Kidney capillary endothelial cell (primary cell): Measurements from ENCODE around the gene DNAH17.

Experiments used
- DNase-seq: peaks from one replicate; pipeline ENCODE4 v3.0.0-alpha.2; 2018; ENCODE audit warnings: low spot score

Gene DNAH17

DNA sequence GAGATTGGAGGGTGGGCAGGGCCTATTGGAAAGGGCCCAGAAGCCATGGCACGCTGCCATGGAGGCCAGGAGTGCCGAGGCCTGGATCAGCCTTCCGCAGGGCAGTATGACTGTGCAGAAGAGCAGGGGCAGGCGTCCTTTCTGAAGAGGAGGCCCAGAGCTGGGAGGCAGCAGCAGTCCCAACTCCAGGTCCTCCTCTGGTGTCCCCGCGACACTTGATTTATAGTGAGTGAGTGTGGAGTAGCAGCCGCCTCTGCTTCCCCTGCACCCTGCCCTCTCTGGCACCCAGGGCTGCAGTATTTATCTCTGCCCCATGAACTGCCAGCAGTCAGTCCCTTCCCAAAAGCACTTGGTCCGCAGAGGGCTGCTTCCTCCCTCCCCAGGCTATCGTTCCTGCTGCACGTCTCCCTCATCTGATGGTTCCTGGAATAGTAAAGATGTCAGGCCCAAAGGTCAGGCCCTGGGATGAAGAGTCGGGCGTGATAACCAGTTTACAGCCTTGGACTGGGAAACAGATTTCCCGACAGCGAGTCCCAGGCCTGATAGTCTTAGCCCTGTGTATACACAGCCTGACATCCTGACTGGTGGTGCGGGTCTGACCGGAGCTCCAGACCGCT is 165.8 kb downstream of the DNAH17 start:
- no peak for DNase-seq

DNA sequence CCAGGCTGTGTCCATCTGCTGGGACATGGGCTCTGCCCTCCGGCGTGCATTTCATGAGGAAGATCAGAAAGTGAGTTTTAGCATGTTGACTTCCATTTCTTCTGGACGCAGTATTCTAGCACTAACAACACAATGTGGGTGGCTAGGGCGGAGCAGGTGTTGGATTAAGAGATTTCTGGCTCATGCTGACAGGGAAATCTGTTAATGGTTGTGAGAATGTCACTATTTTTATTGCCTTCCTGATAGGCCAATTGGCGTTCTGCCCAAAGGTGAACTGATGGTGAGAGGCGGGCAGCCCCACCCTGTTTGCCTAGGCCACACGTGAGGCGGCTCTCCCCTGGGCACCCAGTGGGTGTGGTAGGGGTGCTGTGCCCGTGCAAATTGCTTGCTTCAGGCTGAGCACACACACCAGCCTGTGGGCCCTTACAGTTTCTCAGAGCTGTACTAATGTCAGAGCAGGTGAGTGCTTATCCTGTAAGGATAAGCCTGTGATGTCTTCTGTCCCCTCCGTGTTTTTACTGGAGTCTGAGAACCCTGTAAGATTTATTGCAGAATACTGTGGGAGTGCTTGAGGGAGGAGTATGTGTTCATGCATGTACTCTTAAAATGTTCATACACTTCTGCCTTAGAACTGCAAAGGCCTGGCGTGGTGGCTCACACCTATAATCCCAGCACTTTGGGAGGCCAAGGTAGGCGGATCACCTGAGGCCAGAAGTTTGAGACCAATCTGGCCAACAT is 167.8 kb downstream of the DNAH17 start:
- no peak for DNase-seq

GRCh38 chr17:78408476-78409050 is 168.6 kb downstream of the DNAH17 start:
- DNase-seq: no peak

DNA sequence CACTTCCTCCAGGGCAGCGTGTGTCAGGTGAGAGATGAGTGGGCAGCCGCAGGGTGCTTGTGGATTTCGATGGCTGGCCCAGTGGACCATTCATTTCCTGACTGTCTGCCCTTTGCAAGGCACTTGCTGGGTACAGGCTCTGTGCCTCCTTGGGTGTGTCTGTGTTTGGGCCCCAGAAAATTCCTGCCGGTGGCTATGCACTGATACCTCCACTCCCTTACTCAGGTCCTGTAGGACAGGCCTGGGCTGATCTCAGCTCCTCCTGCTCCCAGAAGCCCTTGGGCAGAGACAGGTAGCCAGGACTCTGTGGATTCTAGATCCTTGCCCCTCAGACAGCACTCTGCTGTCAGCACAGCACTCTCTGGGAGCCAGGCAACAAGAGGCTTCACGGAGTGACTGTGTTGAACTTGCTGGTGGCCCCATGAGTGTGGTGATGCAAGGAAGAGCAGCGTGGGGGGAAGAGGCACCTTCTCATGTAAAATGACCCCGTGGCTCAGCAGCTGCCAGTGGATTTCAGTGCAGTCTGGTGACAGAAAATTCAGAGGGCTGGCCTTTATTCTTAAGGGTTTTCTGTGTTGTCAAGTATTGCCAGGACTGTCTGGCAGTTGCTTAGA is 169.7 kb downstream of the DNAH17 start:
- DNase-seq: no peak

DNA sequence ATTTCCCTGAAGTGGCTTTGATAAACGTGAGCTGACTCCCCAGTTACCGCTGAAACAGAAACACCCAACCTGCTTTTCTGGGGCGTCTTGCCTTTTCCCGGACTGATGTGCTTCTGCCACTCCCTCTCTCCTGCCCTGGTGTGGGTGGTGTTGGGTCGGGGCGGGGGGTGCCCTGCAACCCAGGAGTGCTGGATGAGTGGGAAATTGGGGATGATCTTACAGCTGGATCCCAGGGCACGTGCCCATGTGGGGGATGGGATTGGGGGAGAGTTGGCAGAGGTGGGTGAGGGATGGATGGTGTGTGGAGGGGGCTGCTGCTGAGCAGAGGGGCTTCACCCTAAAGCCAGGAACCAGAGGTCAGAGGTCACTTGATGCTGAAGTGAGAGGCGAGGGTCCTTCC is 170.3 kb downstream of the DNAH17 start:
- no peak for DNase-seq

GRCh38 chr17:78406396-78406795 is 170.8 kb downstream of the DNAH17 start:
- DNase-seq: no peak

DNA sequence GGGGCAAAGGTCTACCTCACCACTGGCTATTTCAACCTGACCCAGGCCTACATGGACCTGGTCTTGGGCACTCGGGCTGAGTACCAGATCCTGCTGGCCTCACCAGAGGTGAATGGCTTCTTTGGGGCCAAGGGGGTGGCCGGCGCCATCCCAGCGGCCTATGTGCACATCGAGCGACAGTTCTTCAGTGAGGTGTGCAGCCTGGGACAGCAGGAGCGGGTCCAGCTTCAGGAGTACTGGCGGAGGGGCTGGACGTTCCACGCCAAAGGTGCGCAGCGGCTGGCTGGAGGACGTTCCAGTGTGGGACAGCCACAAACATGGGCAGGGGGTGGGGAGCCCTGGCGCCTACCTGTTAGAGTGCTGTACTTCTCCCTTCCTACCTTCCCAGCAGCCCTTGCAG is 173.4 kb downstream of the DNAH17 start:
- DNase-seq: no peak

DNA sequence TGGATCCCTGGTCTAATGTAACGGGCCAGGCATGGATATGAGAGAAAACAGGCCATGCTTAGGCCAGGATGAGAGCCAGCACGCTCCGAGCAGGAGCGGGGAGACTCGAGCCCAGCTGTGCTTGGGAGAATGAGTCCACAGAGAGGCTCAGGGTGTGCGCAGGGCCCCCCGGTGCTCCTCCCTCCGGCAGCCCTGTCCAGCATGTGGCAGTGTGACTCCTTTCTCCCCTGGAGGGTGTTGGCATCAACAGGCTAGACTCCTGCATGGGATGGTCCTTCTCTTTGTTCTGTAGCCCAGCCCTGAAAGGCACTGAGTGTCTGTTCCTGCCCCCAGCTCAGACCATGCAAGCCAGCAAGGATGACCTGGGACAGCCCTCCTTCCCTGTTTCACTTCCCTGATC is 175.3 kb downstream of the DNAH17 start:
- no peak for DNase-seq

GRCh38 chr17:78401246-78401645 is 175.9 kb downstream of the DNAH17 start:
- no peak for DNase-seq

DNA sequence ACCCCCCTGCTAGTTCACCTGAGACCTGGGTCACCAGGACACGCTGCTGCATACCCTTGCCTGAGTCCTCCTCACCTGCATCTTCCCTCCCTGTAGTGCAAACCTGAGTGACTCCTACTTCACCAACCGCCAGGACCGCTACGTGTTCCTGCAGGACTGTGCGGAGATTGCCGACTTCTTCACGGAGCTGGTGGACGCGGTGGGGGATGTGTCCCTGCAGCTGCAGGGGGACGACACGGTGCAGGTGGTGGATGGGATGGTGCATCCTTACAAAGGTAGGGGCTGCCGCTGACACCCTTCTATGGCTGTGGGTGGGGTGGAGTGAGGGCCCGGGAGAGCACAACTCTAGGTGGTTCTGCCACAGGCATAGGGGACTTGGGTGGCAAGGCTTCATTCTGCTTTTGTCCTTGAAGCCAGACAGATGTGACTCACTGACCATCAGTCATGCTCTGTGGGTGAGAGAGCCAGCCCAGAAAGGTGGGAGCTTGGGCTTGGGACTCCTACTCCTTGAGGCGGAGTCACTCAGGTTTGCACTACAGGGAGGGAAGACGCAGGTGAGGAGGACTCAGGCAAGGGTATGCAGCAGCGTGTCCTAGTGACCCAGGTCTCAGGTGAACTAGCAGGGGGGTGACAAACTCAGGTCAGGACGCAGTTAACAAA is 176.5 kb downstream of the DNAH17 start:
- no peak for DNase-seq

DNA sequence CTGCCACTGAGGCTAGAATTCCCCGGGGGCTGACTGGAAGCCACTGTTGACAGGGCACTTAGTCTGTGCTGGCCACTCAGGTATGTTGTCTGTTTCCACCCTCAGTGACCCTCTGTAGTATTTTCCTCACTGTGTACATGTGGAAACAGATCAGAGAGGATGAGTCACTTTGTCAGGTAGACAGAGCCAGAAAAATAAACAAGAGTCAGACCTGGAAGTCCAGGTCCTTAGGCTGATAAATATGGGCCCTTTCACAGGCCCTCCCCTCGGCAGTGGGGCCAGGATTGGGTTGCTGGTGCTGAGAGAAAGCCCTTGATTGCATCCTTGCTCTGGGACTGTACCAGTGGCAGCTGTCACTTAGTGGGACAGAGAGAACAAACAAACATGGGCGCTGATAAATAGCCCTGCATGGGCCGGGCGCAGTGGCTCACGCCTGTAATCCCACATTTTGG is 177.5 kb downstream of the DNAH17 start:
- no peak for DNase-seq

GRCh38 chr17:78399028-78399692 is 178.0 kb downstream of the DNAH17 start:
- DNase-seq: no peak

DNA sequence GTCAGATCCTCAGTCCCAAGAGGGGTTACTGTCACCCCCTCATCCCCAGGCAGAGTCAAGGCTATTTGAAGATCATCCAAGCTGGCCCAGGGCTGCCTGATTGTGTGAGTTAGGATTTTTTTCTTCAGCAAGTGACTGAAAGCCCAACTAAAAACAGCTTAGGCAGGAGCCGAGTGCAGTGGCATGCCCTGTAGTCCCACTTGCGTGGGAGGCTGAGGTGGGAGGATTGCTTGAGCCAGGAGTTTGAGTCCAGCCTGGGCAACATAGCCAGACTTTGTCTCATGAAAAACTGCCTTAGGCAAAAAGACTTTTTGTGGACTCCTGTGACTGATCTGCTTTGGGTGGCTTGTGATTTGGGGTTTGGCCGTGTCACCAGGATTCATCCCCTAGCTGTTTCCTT is 178.8 kb downstream of the DNAH17 start:
- DNase-seq: no peak

GRCh38 chr17:78397681-78398101 is 179.5 kb downstream of the DNAH17 start:
- DNase-seq: no peak

DNA sequence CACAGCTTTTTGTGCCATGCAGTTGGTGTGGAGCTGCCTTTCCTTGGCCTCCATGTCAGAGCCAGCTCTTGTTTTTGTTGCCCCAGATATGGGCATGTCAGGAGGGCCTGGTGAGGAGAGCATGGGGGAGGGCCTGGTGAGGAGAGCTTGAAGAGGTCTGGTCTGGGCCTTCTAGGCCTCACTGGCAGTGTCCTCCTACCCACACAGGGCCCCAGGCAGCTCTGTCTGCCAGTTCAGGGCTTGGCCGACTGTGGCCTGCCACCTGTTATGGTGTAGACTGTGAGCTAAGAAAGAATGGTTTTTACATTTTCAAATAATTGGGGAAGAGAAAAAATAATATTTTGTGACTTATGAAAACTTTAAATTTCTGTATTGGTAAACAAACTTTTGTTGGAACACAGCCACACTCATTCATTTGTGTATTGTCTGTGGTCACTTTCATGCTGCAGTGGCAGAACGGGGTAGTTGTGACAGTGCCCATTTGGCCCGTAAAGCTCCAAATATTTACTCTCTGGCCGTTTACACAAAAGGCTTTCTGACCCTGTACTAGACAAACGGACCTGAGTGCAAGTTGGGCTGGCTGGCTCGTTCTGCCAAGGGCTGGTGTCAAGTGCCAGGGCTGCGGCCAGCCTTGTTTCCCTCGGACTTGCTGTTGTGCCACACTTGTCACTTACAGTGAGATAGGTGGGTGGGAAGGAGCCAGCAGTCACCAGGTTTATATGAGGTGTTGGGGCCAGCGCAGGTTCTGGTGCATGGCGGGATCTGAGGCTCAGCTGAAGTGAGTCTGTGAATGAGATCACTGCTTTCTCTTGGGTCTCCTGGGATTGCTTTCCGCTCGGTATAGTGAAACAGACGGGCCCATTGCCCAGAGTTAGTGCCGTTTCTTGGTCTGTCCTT is 180.5 kb downstream of the DNAH17 start:
- DNase-seq: no peak

DNA sequence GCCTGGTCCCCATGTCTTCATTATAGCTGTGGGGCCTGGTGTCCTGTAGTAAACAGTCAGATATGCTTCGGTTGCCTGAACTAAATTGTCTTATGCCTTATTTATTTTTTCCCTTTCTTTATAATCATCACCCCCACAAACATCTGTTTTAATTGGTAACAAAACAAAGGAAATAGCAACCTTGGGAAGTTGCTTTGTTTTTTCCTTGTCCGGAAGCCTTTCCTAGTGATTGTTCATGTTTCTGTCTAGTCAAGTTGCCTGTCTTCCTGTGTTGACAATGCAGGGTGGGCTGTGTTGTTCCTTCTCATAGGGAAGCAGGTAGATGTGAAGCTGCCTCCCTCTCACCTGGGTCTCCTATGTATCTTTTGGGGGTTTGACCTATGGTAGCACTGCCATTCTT is 182.0 kb downstream of the DNAH17 start:
- peak; percentile 82 for DNase-seq

DNA sequence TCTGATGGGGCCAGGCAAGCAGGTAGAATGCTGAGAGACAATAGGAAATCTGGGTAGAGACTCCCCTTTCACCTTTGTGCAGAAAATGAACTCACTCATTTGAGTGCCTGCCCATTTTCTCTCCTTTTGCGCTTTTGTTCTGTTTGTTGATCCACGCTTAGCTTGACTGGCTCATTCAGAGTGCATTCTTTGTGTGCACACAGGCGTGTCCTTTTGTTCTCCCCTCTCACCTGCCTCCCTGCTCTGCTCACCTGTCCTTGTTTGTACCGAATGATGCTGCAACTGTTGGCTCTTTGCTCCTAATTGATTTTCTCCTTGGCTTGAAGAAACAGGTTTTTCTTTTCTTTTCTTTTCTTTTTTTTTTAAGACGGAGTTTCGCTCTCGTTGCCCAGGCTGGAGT is 183.0 kb downstream of the DNAH17 start:
- no peak for DNase-seq

- DNase-seq: no peak
Measured at GRCh38 chr17:78393575-78393974, 183.6 kb downstream of the DNAH17 start.

DNA sequence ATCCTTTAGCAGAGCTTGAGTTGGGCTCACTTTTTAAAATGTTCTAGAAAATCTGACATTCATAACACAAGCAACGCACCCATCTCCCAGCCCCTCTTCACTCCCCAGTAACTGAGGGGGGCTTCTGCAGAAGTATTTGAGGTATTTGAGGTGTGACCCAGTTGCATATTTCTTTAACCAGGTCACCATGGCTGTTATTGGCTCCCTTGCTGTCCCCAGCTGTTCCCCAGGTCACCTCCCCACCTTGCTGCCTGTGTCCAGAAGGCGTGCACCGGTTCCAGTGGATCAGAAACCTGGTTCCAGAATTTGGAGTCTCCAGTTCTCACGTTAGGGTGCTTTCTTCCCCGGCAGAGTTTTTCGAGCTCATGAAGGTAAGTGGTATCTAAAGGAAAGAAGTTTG is 184.9 kb downstream of the DNAH17 start:
- no peak for DNase-seq

DNA sequence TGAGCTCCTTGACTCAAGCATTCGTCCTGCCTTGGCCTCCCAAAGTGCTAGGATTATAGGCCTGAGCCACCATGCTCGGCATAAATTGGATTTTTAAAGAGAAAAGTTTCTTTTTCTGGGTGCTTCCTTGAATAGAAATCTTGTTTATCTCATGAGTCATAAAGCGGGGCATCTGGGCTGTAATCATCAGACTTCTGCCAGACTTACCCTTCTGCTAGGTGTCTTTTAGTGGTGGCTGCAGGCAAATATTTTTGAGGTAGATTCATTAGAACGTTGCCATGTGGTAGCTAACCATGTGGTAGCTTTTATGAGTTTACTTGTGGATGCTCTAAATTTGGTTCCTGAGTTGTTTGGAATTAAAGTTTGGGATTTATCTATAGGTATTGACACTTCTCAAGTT is 185.4 kb downstream of the DNAH17 start:
- DNase-seq: peak; percentile 56

DNA sequence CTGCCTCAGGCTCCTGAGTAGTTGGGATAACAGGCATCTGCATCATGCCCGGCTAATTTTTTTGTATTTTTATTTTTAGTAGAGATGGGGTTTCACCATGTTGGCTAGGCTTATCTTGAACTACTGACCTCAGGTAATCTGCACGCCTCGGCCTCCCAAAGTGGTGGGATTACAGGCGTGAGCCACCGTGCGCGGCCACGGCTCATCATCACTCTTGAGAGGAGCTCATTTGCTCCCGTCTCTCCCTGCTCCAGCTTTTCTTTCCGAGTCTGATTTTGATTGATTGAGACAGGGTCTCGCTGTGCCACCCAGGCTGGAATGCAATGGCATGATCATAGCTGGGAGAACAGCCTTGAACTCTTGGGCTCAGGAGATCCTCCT is 186.2 kb downstream of the DNAH17 start:
- no peak for DNase-seq
